Frontal cortex (tissue), 4 donors: ENCODE data around the gene MFAP1. TPM values are rescaled to one million over a fixed set of nuclear protein-coding genes. Genes with fewer than 3 reads are reported as not detected.

Experiments used
- DNase-seq, 2 donors: peaks; one replicate each; pipeline ENCODE4 v3.0.0; 2012; ENCODE audit warnings: low spot score in 2 of 2
- FAIRE-seq: peaks from 2 replicates; lab custom pipeline; 2012; peaks lifted over from hg19 to GRCh38; lab: Jason Lieb, UNC
- small RNA-seq: library from RNA; depleted of rRNA; stranded (forward); fragments of <200 nt; gene quantifications from one replicate; pipeline ENCODE3, GENCODE V24; 2014
- total RNA-seq: library from RNA; depleted of rRNA; stranded (reverse); fragments of >200 nt; gene quantifications from one replicate; pipeline ENCODE4 v1.2.3, GENCODE V29; 2014
- donor health status: control.
- donor health status: control.
- donor health status: control.

The MFAP1 gene
- total RNA-seq, 1 donor from 2014 or later, result 27.3 TPM

- FAIRE-seq (no peak), DNase-seq (no peak)
Measured at GRCh38 chr15:43779016-43779415, 45.5 kb downstream of the MFAP1 start.

GRCh38 chr15:43777267-43777914 lies 47.1 kb downstream of the MFAP1 start:
- FAIRE-seq (no peak), DNase-seq (peak in 1 of 2 donors; percentile 55)

GRCh38 chr15:43776718-43777266 lies 47.7 kb downstream of the MFAP1 start, which contains the start of gene ELL3:
TSS of gene ELL3 (minus strand) at chr15:43776966. CDS start at chr15:43776901, 65 bp downstream.
- FAIRE-seq (no peak), DNase-seq (peak; percentile 41 to 61)

- FAIRE-seq (no peak), DNase-seq (no peak)
Measured at GRCh38 chr15:43776101-43776717, 48.3 kb downstream of the MFAP1 start.

- no peak for FAIRE-seq
- DNase-seq, result no peak
Measured at GRCh38 chr15:43775411-43775965, 49.0 kb downstream of the MFAP1 start.

GRCh38 chr15:43774062-43774461 lies 50.4 kb downstream of the MFAP1 start:
- no peak for DNase-seq

GRCh38 chr15:43772624-43773023 lies 51.9 kb downstream of the MFAP1 start:
- DNase-seq (no peak), FAIRE-seq (no peak)

More at GRCh38 chr15:43774062-43774461, 50.4 kb downstream of the MFAP1 start:
- FAIRE-seq, result no peak

- FAIRE-seq (no peak), DNase-seq (no peak)
Measured at GRCh38 chr15:43771816-43772215, 52.7 kb downstream of the MFAP1 start.

- DNase-seq, result peak in 1 of 2 donors; percentile 43
- FAIRE-seq, result no peak
Measured at GRCh38 chr15:43769584-43770228, 54.8 kb downstream of the MFAP1 start.

- no peak for DNase-seq
- FAIRE-seq, result no peak
Measured at GRCh38 chr15:43763819-43764446, 60.6 kb downstream of the MFAP1 start.

GRCh38 chr15:43762824-43763223 lies 61.7 kb downstream of the MFAP1 start:
- FAIRE-seq (no peak), DNase-seq (no peak)

Small RNAs within 50 kb of the gene (small RNA-seq; reads per million reads assigned to genes)
- gene MIR1282, result not detected
- not detected for gene RF00019

Other genes starting within 250 kb of the MFAP1 start
- gene PPIP5K1, start 234.5 kb downstream of the MFAP1 start, total RNA-seq, result 21.6 TPM
- 7.7 TPM for gene CKMT1B, start 230.7 kb downstream of the MFAP1 start, total RNA-seq
- gene STRC, start 205.9 kb downstream of the MFAP1 start, total RNA-seq, result under 0.01 TPM
- 5.3 TPM for gene CATSPER2, start 175.8 kb downstream of the MFAP1 start, total RNA-seq
- gene CKMT1A, start 130.8 kb downstream of the MFAP1 start, total RNA-seq, result 6.5 TPM
- 34.2 TPM for gene PDIA3, start 78.3 kb downstream of the MFAP1 start, total RNA-seq
- gene ELL3, start 47.7 kb downstream of the MFAP1 start, total RNA-seq, result 1.2 TPM
- 53.0 TPM for gene SERF2, start 32.4 kb downstream of the MFAP1 start, total RNA-seq
- 0.41 TPM for gene SERINC4, start 24.5 kb downstream of the MFAP1 start, total RNA-seq
- 5.7 TPM for gene HYPK, start 24.1 kb downstream of the MFAP1 start, total RNA-seq
- gene WDR76, start 2.3 kb upstream of the MFAP1 start, total RNA-seq, result 16.7 TPM